Activated CD8-positive, alpha-beta memory T cell treated with anti-CD3 and anti-CD28 coated beads for 24 hours (primary cell): ENCODE measurements around the gene MYL6B.
A peak's percentile ranks its signal among the peaks of the same experiment; 100 is the strongest.

Experiments used
- DNase-seq: peaks from one replicate; pipeline ENCODE4 v3.0.0-alpha.2; 2020

Gene MYL6B

GRCh38 chr12:56124133-56124532, 28.3 kb upstream of the MYL6B start:
- DNase-seq: no peak

- DNase-seq: no peak
These were observed 25.6 kb upstream of the MYL6B start for GRCh38 chr12:56126732-56127239.

DNA sequence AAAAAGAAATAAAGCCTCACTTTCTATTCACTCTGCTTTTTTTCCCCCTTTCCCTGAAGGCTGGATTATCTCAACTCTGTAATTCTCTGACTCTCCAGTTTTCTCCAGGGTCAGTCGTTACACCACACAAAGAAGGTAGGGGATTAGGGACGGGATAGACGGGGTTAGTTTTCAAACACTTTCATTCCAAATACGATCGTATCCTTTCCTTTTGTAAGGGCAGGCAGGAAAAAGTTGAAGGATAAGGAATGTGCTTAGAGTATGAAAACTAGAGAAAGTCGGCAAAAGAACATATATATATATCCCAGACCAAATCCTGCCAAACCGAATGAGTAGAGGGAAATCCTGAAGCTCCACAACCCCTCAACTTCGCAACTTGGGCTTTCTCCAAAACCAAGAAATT, 24.9 kb upstream of the MYL6B start:
- DNase-seq: no peak

DNA sequence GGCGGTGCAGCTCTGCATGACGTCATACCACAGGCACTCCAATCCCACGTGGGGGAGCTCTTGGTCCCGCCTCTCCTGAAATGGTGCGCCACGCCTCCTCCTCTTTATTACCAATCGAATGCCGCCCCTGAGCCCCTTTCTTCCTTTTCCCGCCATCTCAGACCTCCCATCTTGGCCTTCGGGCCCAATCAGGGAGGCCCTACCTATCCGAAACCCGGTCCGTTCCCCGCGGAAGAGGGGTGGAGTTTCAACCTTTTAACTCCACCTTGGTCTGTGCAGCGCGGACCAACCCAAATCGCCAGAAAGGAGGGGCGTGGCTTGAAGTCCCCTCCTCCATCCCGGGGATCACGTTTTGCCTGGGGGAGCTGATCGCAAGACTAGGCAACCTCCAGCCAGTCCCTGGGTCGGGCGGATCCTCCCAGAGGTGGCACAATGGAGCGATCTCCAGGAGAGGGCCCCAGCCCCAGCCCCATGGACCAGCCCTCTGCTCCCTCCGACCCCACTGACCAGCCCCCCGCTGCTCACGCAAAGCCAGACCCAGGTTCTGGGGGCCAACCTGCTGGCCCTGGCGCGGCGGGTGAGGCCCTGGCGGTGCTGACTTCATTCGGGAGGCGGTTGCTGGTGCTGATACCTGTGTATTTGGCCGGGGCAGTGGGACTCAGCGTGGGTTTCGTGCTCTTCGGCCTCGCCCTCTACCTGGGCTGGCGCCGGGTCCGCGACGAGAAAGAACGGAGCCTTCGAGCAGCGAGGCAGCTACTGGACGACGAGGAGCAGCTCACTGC, 24.3 kb upstream of the MYL6B start, which contains the start of gene ESYT1:
Gene ESYT1, plus strand, starts transcription at position 380 of the 782 bp plus-strand sequence. Its CDS starts 53 bp downstream, at position 433.
- peak; percentile 95 for DNase-seq

DNA sequence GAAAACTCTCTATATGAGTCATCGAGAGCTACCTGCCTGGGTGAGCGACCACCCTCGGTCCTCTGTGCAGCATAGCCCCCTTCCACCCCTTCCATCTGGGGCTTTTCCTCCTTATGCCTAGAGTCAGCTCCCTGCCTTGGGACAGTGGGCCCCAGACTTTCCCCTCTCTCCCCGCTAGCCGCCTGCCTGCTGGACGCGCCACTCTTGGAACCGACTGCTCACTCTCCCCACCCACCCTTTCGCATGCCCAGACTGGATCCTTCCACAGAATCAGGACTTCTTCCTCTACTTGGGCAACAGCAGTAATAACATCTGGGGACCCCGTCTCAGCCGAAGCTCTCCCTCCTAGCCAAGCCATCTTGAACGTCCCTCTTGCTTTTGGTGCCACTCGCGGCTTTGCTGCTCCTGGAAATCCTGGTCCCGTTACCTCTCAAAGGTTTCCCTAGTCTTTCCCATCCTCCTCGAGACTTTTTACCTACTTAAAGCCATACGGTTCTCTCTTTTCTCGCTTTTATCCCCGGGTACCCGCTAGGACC, 23.6 kb upstream of the MYL6B start:
- DNase-seq: peak; percentile 80

- peak; percentile 89 for DNase-seq
These were observed 23.0 kb upstream of the MYL6B start for GRCh38 chr12:56129206-56129941.

DNA sequence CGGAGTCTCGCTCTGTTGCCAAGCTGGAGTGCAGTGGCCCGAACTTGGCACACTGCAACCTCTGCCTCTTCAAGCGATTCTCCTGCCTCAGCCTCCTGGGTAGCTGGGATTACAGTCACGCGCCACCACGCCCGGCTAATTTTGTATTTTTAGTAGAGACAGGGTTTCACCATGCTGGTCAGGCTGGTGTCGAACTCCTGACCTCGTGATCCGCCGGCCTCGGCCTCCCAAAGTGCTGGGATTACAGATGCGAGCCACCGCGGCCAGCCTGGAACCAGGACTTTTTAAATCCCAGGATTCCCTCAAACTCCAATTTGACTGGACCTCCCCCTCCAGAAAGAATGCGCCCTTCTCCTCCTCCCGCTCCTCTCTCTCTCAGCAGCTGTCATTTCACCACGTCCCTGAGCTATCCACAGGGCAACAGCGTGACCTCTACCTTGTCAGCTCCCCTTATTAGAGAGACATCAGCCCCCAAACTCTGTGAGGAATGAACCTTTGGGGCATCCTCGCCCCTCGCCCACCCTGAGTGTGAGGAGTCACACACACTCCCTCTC, 22.4 kb upstream of the MYL6B start:
- DNase-seq: no peak

DNA sequence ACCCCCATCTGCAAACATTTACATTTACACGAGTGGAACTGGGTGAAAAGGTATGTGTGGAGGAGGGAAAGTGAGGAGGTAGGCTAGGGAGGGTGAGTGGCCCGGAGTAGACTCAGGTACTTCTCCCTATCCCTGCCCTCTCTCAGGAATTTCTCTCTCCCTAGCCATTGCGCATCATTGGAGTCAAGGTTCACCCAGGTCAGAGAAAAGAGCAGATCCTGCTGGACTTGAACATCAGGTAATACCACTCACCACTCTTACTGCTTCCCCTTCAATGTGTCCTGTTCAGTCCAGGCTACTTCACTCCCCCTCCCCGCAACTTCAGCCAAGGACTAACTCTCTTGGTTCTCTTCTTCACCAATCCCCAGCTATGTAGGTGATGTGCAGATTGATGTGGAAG, 21.5 kb upstream of the MYL6B start:
- no peak for DNase-seq

DNA sequence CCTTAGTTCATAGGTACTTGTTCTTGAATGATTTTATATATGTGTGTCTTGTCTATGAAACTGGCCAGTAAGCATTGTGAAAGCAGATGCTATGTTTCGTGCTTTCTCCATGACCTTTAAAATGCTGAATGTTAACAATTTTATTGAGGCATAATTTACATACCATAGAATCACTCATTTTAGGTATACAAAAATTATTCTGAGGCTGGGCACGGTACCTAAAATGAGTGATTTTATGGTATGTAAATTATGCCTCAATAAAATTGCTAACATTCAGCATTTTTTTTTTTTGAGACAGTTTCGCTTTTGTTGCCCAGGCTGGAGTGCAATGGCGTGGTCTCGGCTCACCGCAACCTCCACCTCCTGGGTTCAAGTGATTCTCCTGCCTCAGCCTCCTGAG, 17.5 kb upstream of the MYL6B start:
- DNase-seq: no peak

DNA sequence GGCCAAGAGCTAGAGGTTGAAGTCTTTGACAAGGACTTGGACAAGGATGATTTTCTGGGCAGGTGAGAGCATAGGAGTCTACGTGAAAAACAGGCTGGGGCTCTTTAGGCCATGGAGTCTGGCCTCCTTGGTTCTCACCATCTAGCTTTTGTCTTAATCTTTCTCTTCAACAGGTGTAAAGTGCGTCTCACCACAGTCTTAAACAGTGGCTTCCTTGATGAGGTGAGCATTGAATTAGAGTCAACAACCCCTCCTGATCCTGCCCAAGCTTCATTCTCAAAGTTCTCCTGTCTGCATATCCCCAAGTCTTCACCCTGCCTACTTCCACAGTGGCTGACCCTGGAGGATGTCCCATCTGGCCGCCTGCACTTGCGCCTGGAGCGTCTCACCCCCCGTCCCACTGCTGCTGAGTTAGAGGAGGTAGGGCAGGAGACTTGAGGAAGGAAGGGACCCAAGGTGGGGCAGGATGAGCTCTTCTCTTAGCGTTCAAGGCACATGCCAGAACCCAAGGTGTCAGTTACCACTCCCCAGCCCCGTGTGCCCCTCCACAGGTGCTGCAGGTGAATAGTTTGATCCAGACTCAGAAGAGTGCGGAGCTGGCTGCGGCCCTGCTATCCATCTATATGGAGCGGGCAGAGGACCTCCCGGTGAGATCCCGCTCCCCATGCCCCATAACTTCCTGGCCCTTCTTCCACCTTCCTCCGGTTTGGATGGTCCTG, 14.4 kb upstream of the MYL6B start:
- DNase-seq: no peak

DNA sequence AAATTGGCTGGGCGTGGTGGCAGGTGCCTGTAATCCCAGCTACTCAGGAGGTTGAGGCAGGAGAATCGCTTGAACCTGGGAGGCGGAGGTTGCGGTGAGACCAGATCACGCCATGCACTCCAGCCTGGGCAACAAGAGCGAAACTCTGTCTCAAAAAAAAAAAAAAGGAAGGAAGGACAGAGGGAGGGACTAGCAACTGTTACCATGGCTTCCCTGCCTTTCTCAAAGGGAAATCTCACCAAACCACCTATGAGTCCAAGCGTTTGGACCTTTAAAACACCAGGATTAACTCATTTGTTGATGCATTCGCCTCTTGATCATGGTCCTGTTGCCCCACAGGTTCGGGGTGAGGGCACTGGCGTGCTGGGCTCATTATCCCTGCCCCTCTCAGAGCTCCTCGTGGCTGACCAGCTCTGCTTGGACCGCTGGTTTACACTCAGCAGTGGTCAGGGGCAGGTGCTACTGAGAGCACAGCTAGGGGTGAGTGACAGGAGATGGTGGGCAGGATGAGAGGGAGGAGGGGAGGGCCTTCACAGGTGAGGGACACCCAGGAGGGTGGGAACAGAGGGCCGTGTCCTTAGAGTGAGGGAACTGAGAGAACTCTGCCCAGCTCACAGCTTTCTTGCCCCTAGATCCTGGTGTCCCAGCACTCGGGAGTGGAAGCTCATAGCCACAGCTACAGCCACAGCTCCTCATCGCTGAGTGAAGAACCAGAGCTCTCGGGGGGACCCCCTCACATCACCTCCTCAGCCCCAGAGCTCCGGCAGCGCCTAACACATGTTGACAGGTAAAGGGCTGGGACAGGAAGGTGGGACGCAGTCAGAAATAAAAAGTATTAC, 10.2 kb upstream of the MYL6B start:
- DNase-seq: no peak

- DNase-seq: no peak
These were observed 9.2 kb upstream of the MYL6B start for GRCh38 chr12:56143217-56143616.

- no peak for DNase-seq
These were observed 8.5 kb upstream of the MYL6B start for GRCh38 chr12:56143870-56144269.

GRCh38 chr12:56145217-56145616, 7.2 kb upstream of the MYL6B start:
- no peak for DNase-seq

- no peak for DNase-seq
These were observed 5.6 kb upstream of the MYL6B start for GRCh38 chr12:56146492-56147460.

GRCh38 chr12:56150563-56150962, 1.8 kb upstream of the MYL6B start:
- no peak for DNase-seq

DNA sequence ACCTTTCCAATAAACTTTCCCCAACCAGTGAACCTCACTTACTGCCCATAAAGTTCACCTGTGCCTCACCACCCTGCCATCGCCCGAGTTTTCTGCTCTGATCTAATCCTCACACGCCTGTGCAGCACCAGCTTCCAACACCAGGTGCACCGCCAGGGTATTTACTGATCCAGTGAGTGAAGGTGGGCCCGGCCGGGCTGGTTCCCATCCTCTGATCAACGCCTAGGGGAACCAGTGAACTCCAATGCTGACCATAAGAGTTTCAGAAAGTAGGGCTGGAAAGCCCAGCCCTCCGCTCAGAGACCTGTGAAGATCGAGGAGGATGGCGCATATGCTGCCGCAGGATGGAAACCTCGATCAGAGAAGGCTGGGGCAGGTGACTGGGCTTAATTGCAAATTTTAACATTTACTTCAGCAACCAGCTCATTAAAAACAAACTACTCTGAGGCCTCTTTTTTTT, 685 bp upstream of the MYL6B start:
- peak; percentile 86 for DNase-seq

- DNase-seq: no peak
These were observed 630 bp downstream of the MYL6B start for GRCh38 chr12:56152756-56153677.

- DNase-seq: no peak
These were observed 1.3 kb downstream of the MYL6B start for GRCh38 chr12:56153678-56154065.
